ENCODE results near the gene NHLRC1.

NHLRC1 gene

GRCh38 chr6:18081025-18081668, 41.3 kb downstream of the NHLRC1 start:
- no peaks in the 10 kb centered on the region for H3K4me1 ChIP-seq (ENCODE audit: insufficient read depth, poor library complexity, severe bottlenecking)

GRCh38 chr6:18080544-18080943, 41.9 kb downstream of the NHLRC1 start:
- no peak overlapping the region for H3K4me3 ChIP-seq (ENCODE audit: severe bottlenecking)
- ATAC-seq (ENCODE audit: low read depth) (no peak), DNase-seq (ENCODE audit: low spot score) (no peak)
- no peaks in the 10 kb centered on the region for H3K4me1 ChIP-seq (ENCODE audit: insufficient read depth, poor library complexity, severe bottlenecking)
- TF ChIP-seq CTCF (IDR thresholded peaks at IDR 0.05; ENCODE audit: poor library complexity, severe bottlenecking), result no peak
- H3K9me3 ChIP-seq (ENCODE audit: severe bottlenecking), result no peaks in the 10 kb centered on the region
- H3K36me3 ChIP-seq (ENCODE audit: low read depth), result no peaks in the 10 kb centered on the region
- no peak overlapping the region for H3K27ac ChIP-seq (ENCODE audit: poor library complexity, severe bottlenecking)
- no peaks in the 10 kb centered on the region for H3K27me3 ChIP-seq (ENCODE audit: insufficient read depth, poor library complexity, severe bottlenecking)

More at GRCh38 chr6:18081025-18081668, 41.3 kb downstream of the NHLRC1 start:
- Histone ChIP-seq H3K36me3 (ENCODE audit: low read depth) (no peaks in the 10 kb centered on the region), H3K27me3 (ENCODE audit: insufficient read depth, poor library complexity, severe bottlenecking) (no peaks in the 10 kb centered on the region), H3K27ac (ENCODE audit: poor library complexity, severe bottlenecking) (no peak overlapping the region), H3K9me3 (ENCODE audit: severe bottlenecking) (no peaks in the 10 kb centered on the region), H3K4me3 (ENCODE audit: severe bottlenecking) (no peak overlapping the region)
- TF ChIP-seq CTCF (IDR thresholded peaks at IDR 0.05; ENCODE audit: poor library complexity, severe bottlenecking), result no peak
- DNase-seq (ENCODE audit: low spot score) (no peak), ATAC-seq (ENCODE audit: low read depth) (no peak)

- H3K27me3 ChIP-seq (ENCODE audit: insufficient read depth, poor library complexity, severe bottlenecking), result no peaks in the 10 kb centered on the region
- no peak for DNase-seq (ENCODE audit: low spot score)
- H3K9me3 ChIP-seq (ENCODE audit: severe bottlenecking), result peaks cover 2% of the 10 kb centered on the region
- TF ChIP-seq CTCF (IDR thresholded peaks at IDR 0.05; ENCODE audit: poor library complexity, severe bottlenecking), result no peak
- no peaks in the 10 kb centered on the region for H3K36me3 ChIP-seq (ENCODE audit: low read depth)
- ATAC-seq (ENCODE audit: low read depth), result no peak
- H3K27ac ChIP-seq (ENCODE audit: poor library complexity, severe bottlenecking), result no peak overlapping the region
- no peak overlapping the region for H3K4me3 ChIP-seq (ENCODE audit: severe bottlenecking)
- H3K4me1 ChIP-seq (ENCODE audit: insufficient read depth, poor library complexity, severe bottlenecking), result no peaks in the 10 kb centered on the region
Observed at GRCh38 chr6:18078866-18079265, 43.6 kb downstream of the NHLRC1 start.

GRCh38 chr6:18076231-18076630, 46.2 kb downstream of the NHLRC1 start:
- H3K9me3 ChIP-seq (ENCODE audit: severe bottlenecking), result peaks cover 2% of the 10 kb centered on the region
- DNase-seq (ENCODE audit: low spot score), result no peak
- no peak overlapping the region for H3K27ac ChIP-seq (ENCODE audit: poor library complexity, severe bottlenecking)
- ATAC-seq (ENCODE audit: low read depth), result no peak
- no peaks in the 10 kb centered on the region for H3K27me3 ChIP-seq (ENCODE audit: insufficient read depth, poor library complexity, severe bottlenecking)
- no peak overlapping the region for H3K4me3 ChIP-seq (ENCODE audit: severe bottlenecking)
- no peak for TF ChIP-seq CTCF (IDR thresholded peaks at IDR 0.05; ENCODE audit: poor library complexity, severe bottlenecking)
- no peaks in the 10 kb centered on the region for H3K36me3 ChIP-seq (ENCODE audit: low read depth)
- no peaks in the 10 kb centered on the region for H3K4me1 ChIP-seq (ENCODE audit: insufficient read depth, poor library complexity, severe bottlenecking)

- H3K4me3 ChIP-seq (ENCODE audit: severe bottlenecking), result no peak overlapping the region
Observed at GRCh38 chr6:18072841-18073240, 49.6 kb downstream of the NHLRC1 start.

More at GRCh38 chr6:18072841-18073240, 49.6 kb downstream of the NHLRC1 start:
- Histone ChIP-seq H3K4me1 (ENCODE audit: insufficient read depth, poor library complexity, severe bottlenecking) (no peaks in the 10 kb centered on the region), H3K27ac (ENCODE audit: poor library complexity, severe bottlenecking) (no peak overlapping the region), H3K9me3 (ENCODE audit: severe bottlenecking) (peaks cover 2% of the 10 kb centered on the region), H3K36me3 (ENCODE audit: low read depth) (no peaks in the 10 kb centered on the region), H3K27me3 (ENCODE audit: insufficient read depth, poor library complexity, severe bottlenecking) (no peaks in the 10 kb centered on the region)
- ATAC-seq (ENCODE audit: low read depth), result no peak
- TF ChIP-seq CTCF (IDR thresholded peaks at IDR 0.05; ENCODE audit: poor library complexity, severe bottlenecking), result no peak
- DNase-seq (ENCODE audit: low spot score), result no peak
